Activated T-helper 1 cell treated with anti-CD3 and anti-CD28 coated beads, Interleukin-2, amount 50 U/mL, for 16 hours (primary cell): ENCODE results near the gene ZMYND15.

ENCODE experiments used
- DNase-seq, 2 donors: peaks; one replicate each; pipeline ENCODE4 v3.0.0-alpha.2; 2020; ENCODE audit warnings: low read depth in 1 of 2, low spot score in 1 of 2

Gene ZMYND15

DNA sequence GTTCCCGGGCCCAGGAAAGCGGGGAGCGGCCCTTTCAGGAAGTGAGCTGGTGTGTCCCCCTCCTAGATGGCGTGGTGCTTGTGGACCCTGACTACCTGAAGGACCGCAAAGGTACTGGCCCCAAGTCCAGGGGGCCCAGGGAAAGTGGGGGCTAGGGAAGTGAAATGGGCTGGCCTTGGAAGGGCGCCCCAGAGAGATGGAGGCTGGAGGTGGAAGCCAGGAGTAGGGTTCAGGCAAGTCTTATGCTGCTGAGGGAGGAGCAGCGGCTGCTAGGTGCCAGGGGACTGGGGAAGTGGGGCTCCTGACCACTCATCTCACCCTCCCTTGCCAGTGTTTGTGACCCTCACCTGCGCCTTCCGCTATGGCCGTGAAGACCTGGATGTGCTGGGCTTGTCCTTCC is 23.6 kb upstream of the ZMYND15 start:
- DNase-seq, result no peak

DNA sequence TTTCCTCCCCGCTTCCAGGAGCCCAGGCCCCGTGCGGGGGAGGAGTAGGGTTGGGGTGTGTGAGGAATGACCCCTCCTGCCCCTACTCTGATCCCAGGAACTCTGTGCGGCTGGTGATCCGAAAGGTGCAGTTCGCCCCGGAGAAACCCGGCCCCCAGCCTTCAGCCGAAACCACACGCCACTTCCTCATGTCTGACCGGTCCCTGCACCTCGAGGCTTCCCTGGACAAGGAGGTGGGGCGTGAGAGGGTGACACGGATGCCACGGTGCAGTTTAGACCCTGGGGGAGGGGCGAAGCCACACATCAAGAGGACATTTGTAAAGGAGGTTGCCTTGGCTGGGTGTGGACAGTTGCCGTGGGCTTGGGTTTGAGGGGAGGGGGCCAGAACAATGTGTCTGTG is 21.8 kb upstream of the ZMYND15 start:
- DNase-seq, result no peak

DNA sequence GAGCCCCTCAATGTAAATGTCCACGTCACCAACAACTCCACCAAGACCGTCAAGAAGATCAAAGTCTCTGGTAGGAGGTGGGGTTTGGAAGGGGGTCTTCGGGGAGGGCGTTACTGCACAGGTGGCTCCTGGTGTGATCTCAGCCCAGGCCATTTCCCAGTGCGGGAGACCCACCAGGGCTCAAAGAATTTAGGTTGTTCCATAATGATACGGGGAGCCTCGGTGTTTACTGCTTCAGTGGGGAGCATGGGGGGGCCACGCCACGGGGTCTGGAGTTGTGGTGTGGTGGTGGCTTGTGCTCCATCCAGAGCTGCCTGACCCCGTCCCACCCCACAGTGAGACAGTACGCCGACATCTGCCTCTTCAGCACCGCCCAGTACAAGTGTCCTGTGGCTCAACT is 21.4 kb upstream of the ZMYND15 start:
- DNase-seq, result no peak

DNA sequence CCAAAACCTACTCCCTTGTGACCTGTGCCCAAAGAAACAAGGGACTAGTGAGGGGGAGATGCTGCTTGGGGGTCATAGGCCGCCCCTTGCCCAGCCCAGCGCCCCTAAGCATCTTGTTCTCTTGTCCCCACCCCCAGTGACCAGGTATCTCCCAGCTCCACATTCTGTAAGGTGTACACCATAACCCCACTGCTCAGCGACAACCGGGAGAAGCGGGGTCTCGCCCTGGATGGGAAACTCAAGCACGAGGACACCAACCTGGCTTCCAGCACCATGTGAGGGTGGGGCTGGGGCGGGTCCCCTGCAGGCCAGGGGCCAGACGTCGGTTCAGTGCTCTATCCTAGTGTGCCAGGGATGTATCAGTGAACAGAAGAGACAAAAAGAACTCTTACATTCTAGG is 20.5 kb upstream of the ZMYND15 start:
- no peak for DNase-seq

DNA sequence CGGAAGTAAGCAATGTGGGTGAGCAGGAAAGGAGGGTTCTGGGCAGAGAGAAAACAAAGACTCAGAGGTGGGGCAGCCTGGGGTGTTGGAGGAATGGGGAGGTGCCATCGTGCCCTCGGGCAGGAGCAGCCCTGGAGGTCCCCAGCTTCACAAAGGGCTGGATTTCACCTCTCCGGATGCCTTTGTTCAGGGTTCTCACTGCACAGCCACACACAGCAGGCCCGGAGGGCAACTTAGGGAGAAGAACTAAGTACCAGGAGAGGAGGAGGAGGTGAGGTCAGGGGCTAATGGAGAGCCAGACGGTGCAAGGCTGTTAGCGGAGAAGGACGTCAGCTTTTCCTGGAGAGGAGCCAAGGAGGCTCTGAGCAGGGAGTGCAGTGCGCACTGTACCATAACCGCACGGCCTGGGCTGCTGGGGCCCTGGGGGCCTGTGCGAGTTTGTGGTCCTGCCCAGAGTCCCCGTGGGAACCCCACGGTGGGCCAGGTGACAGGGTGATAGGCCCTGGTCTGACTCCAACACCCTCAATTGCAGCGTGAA is 19.9 kb upstream of the ZMYND15 start:
- no peak for DNase-seq

DNA sequence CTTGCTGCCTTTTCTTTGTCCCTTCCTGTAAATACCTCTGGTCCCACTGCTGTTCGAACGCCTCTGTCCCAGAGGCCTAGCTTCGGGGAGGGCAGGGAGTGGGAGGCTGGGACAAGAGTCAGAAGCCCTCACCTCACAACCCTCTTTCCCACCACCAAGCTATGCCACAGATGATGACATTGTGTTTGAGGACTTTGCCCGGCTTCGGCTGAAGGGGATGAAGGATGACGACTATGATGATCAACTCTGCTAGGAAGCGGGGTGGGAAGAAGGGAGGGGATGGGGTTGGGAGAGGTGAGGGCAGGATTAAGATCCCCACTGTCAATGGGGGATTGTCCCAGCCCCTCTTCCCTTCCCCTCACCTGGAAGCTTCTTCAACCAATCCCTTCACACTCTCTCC is 18.8 kb upstream of the ZMYND15 start:
- DNase-seq, result no peak

DNA sequence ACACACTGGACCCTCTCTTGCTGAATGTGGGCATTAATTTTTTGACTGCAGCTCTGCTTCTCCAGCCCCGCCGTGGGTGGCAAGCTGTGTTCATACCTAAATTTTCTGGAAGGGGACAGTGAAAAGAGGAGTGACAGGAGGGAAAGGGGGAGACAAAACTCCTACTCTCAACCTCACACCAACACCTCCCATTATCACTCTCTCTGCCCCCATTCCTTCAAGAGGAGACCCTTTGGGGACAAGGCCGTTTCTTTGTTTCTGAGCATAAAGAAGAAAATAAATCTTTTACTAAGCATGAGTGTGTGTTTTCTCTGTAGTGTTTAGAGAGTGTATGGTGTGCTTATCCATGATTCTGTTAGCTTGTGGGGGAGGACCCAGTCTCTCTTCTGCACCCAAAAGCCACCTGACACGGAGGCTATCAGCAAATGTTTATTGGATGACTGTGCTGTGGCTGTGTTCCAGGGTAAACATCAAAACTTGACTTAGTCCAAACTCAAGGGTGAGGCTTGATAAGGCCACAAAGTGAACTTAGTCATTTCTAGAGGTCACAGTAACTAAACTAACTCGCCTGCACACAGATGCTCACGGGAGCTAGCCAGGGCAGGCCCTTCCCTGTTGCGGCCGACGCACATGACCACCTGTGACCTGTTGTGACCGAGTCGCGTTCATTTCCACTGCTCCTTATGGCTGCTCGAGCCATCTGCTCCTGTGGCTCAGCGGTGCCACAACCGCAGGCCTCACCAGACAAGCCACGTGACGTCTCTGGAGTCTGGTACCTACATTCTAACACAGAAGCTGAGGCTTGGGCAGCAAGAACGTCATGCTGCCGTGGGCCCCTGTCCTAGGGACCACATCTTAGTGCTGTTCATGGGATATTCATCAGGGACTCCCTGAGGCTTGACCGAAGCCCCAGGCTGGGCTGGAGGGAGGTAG is 18.2 kb upstream of the ZMYND15 start:
- DNase-seq, result no peak

DNA sequence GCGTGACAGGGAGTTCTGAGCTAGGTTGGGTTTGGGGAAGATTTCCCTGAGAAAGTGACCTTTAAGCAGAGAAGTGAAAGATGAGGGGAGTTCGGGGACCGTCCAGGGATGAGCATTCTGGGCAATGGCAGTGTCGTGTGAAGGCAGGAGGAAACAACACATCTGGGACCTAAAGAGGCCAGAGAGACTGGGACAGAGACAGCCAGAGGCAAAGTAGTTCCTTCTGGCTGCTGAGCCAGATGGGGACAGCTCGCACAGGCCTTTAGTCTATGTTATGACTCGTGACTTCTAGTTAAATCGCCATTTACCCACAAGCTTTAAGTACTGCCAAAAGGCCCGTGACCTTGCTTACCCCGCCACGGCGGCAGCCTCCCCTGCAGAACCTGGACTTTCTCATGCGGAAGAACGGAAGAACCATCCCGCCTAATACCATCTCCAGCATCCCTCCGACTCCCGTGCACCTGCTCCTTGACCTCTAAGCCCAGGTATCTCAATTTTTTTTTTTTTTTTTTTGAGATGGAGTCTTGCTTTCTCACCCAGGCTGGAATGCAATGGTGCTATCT is 16.9 kb upstream of the ZMYND15 start:
- no peak for DNase-seq

DNA sequence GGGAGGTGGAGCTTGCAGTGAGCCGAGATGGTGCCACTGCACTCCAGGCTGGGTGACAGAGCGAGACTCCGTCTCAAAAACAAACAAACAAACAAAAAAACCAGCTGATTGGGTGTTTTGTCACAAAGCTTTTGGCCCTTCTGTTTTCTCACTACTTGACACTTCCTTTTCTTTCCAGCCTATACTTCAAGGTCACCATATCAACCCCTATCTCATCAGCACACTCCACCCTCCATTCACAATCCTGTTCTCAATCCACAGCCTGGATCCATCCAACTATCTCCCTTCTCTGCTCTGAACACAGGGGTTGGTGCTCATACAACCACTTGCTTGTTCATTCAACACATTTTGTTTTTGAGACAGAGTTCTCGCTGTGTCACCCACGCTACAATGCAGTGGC is 15.0 kb upstream of the ZMYND15 start:
- no peak for DNase-seq

DNA sequence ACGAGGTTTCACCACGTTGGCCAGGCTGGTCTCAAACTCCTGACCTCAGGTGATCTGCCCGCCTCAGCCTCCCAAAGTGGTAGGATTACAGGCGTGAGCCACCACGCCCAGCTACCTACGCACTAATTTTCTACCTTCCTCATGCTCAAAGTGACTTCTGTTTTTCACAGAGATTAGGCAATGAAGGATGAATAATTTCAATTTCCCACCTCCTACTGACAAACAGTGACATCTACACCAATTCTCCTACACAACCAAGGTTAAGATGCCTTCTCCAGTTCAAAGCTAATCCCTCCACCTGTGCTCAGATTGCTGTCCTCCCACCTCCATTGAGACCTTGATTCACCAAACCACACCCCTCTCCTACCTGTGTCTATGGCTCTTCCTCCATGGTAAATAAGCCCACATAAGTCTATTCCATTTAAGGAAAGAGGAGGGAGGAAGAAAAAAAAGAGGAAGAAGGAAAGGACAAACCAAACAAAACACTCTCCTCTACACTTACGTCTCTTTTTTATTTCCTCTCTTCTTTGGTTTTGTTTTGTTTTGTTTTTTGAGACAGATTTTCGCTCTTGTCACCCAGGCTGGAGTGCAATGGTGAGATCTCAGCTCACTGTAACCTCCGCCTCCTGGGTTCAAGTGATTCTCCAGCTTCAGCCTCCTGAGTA is 13.9 kb upstream of the ZMYND15 start:
- no peak for DNase-seq

DNA sequence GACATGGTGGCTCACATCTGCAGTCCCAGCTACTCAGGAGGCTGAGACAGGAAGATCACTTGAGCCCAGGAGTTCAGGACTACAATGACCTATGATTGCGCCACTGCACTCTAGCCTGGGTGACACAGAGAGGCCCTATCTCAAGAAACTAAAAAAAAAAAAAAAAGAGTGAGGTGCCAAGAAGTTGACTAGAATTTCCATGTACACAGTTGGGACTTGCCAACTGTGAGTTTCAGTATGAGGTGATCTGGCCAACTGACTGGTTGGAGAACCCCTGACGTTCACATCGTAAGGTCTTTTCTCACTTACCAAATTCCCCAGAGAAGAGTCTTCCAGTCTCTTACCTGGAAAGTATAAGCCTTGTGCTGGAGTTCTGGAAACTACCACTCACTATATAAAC is 11.5 kb upstream of the ZMYND15 start:
- no peak for DNase-seq

DNA sequence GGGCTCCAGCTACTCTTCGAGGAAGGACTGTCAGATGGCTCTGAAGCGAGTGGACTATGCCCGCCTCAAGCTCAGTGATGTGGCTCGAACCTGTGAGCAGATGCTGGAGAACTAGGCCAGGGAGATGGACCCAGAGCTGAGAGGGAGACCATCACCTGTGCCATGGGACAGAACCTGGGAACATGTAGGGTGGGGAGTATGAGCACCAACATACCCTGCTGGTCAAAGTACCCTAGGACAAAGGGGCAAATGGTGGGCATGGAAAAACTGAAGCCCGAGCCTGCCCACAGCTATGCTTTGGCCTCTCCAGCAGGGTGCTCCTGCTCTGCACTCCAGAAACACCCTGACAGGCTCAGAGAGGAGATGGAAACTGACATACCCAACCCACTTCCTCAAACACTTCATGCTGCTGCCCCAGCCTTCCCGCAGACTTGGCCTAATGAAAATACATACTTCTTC is 6.5 kb upstream of the ZMYND15 start:
- DNase-seq, result no peak

DNA sequence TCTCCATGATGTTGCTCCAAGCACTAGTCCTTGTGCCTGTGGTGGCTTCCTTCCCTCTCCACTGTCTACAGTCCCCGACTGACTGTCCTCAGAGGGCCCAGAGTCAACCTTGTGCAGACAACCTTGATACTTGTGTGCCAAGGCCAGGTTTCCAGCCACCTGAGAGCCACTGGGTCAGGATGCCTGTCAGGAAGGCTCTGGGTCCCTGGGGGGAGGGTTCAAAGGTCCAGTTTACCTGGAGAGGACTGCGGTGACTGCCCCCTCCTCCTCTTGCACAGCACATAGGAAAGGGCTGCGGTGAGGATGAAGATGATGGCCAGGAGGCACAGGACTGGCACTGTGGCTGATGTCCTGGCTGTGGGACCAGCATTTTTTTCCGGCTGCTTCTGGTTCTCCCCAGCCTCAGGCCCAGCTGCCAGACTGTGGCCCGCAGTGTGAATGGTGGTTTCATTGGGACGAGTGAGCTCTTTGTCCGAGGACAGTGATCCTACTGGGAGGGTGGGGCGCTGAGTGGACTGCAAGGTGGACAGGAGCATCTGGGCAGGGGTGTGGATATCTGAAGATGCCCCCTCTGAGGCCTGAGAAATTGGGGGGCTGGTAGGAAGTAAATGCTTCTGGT is 4.7 kb upstream of the ZMYND15 start:
- no peak for DNase-seq

DNA sequence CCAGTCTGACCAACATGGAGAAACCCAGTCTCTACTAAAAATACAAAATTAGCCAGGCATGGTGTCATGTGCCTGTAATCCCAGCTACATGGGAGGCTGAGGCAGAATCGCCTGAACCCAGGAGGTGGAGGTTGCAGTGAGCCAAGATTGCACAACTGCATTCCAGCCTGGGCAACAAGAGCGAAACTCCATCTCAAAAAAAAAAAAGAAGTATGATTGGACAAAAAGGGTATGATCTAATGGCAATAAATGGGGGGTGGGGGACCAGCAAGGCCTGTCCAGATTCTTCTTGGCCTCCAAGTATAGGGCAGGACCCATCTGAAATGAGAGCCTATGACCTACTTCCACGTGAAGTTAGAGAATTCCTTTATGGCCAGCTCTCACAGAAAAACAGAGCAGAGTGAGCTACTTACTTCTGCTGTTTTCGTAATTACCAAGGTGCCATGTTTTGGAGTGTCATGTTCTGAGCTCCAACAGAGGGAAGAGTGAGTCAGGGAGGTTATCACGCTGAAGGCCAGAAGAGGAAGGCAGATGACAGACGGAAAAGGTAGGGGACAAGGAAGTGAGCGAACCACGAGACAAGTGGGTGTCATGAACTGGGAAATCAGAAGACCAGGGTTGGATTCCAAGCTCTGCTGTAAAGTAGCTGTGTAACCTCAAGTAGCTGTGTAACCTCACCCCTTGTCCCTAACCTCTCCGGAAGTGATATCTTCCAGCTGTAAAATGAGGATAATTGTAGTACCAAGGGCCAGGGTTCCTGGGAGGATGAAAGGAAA is 3.6 kb upstream of the ZMYND15 start:
- no peak for DNase-seq

DNA sequence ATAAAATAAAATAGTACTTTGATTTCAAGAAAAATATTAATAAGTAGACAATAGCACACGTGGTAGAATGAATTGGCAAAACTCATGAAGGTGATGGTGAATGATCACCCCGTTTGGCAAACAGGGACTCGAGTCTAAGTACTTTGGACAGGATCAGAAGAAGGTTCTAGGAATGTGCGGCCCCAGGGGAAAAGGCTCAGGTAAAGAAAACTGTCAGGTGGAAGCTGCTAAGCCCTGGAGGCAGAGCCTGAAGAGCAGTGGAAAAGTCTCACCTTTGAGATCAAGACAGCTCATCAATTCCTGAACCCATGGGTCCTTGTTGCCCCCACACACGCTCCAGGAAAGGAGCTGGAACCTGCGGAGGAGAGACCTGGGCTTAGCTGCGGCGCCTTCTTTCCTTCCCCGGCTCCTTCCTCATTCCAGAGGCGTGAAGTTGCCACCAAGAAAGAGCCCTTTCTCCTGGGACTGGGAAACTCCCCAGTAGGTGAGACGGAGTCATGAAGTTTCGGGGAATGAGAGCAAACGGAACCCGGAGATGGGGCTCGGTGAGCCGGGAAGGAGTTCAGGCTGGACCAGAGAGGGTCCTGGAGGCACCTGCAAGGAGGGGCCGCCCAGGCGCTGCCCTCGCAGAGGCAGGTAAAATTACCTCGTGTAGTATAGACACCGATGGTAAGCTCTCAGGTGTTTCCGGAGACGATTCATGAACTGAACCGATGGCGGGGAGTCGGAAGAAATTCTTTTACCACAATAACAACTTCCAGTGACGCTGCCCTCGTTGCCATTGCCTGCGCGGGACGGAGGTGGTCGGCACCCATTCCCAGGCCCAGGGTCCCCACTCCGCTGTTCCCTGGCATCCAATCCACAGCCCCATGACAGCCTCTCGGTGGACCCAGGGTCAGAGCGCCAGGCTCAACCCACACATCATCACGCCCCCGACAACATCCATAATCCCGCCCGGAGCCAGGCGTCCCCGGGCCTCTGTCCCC is 1.2 kb upstream of the ZMYND15 start:
- DNase-seq, result no peak

DNA sequence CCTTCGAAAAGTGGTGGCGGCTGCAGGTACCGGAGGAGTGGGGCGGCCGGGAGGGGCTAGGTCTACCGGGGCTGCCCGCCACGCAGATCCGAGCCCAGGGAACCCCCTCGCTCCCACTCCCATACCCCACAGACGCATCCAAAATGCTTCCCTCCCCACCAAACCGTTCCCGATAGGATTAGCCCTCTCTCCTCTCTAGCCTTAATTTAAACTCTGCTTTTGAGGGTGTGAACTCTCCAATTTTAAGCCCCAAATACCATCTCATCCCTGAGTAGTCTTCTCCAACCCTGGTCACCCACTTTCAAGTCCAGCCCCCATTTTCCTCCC is 355 bp downstream of the ZMYND15 start:
- DNase-seq, result no peak

DNA sequence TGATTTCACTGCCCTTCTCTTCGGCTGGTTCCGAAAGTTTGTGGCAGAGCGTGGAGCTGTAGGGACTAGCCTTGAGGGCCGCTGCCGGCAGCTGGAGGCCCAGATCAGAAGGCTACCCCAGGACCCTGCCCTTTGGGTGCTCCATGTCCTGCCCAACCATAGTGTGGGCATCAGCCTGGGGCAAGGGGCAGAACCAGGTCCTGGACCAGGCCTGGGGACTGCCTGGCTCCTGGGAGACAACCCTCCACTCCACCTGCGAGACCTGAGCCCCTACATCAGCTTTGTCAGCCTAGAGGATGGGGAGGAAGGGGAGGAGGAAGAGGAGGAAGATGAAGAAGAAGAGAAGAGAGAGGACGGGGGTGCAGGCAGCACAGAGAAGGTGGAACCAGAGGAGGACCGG is 951 bp downstream of the ZMYND15 start:
- no peak for DNase-seq

DNA sequence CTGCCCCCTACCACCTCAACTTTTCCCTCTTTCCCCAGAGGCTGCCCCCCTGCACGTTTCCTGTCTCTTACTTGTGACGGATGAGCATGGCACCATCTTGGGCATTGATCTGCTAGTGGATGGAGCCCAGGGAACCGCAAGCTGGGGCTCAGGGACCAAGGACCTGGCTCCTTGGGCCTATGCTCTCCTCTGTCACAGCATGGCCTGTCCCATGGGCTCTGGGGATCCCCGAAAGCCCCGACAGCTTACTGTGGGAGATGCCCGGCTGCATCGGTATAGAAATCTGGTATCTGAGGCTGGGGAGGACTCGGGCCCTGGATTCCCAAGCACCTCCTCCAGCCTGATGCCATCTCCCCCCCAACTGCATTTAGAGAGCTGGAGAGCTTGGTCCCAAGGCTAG is 1.9 kb downstream of the ZMYND15 start:
- DNase-seq, result no peak

DNA sequence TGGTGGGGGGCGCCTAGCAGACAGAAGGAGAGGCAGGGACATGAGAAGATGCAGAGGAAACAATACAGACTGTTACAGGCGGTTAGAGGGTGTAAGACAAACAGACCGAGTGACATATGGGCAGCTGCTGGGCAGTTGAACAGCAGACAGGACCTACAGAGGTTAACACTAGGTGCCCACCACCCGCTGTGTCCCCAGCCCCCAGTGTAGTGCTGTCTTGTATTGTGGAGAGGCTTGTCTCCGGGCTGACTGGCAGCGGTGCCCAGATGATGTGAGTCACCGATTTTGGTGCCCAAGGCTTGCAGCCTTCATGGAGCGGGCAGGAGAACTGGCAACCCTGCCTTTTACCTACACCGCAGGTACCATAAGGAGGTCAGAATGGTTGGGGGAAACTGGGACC is 2.5 kb downstream of the ZMYND15 start:
- DNase-seq, result no peak

DNA sequence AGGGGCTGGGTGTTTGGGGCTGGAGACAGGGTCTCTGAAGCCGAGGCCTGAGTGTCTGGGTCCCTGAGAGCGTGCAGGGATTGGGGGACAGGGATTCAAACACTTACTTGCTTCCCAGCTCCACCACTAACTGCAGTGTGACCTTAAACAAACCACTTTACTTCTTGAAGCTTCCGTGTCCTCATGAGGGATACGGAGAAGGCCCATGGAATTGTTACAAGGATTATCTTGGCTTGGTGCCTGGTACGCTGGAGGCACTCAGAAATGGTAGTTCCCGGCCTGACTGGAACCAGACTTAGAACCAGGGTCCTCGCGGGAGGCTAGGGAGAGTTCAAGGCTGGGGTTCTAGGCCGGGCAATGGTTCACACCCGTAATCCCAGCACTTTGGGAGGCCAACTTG is 3.0 kb downstream of the ZMYND15 start:
- DNase-seq, result no peak
